Activated naive CD4-positive, alpha-beta T cell treated with Interleukin-2 at 50 U/mL for 16 hours (primary cell): ENCODE results near the gene SURF6.
"Not testable (repeated sequence)": the region's sequence is repeated elsewhere in the genome, so short reads cannot be mapped to it uniquely, and the experiment has no call there.

Experiments
- DNase-seq: peaks from one replicate; pipeline ENCODE4 v3.0.0-alpha.2; 2020

SURF6 gene

GRCh38 chr9:133322701-133323100 lies 13.3 kb downstream of the SURF6 start:
- no peak for DNase-seq

DNA sequence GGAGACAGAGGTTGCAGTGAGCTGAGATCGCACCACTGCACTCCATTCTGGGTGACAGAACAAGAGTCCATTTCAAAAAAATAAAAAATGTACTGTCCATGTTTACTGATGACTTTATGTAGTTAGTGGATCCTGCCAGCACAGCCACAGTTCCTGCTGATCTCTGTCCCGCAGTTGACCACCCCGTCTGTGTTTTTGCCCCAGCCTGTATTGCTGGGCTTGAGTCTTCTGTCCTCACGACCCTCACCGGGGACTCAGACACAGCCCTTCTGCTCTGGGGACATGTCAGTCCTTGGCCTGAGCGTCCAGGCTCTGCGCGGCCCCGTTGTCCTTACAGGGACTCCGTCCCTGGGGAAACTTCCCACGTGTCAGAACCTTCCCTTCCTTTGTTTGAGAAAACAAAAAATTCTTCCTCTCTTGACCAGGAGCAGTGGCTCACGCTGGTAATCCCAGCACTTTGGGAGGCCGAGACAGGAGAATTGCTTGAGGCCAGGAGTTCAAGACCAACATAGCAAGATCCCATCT lies 14.5 kb downstream of the SURF6 start:
- DNase-seq = no peak

DNA sequence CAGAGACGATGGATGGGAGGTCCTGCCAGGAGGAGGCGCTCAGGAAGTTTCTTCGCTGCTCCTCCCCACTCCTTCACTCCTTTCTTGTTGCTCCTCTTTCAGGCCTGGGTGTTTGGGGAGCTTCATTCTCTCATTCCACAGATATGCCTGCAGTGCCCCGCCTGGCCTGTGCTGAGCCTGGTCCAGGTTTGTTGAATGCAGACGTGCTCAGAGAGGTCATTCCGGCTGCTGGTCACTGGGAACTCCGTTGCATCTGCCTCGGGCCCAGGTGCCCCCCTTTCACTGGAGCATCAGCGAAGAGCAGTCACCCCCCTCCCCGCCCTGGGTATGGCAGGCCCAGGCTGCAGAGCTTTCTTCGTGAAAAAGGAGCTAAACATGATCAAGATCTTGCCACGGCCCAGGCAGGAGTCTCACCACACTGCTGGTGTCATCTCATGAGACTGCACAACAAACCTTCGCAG lies 15.5 kb downstream of the SURF6 start:
- no peak for DNase-seq

GRCh38 chr9:133317551-133317950 lies 18.4 kb downstream of the SURF6 start:
- DNase-seq = not testable (repeated sequence)

DNA sequence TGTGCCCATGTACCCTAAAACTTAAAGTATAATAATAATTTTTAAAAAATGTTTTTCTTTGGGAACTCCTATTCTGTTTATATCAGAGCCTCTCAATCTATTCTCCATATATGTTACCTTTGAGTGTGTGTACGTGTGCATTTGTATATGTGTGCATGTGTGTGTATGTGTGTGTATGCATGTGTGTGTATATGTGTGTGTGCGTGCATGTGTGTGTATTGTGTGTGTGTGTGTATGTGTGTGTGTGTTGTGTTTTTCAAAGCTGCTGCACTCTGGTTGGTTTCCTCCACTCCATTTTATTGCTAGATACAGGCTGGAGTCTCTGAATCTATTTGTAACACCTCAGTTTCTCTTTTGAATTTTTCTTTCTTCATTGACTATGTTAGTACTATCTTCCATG lies 20.0 kb downstream of the SURF6 start:
- DNase-seq = no peak

DNA sequence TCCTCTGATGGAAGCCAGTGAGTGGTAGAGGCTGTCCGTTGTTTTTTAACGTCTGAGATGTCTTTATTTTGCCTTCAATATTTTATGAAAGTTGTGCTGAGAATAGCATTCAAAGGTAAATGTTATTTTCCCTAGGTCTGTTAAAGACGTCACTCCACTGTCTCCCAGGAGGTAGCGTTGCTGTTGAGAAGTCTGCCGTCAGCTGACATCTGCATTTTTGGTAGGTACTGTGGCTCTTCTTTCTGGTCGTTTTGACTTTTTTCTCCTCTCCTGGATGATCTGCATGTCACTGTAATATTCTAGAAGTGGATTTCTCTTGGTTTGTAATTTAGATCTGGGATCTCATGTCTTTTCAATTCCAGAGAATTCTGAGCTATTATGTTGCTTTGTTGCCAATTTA lies 26.4 kb downstream of the SURF6 start:
- no peak for DNase-seq

DNA sequence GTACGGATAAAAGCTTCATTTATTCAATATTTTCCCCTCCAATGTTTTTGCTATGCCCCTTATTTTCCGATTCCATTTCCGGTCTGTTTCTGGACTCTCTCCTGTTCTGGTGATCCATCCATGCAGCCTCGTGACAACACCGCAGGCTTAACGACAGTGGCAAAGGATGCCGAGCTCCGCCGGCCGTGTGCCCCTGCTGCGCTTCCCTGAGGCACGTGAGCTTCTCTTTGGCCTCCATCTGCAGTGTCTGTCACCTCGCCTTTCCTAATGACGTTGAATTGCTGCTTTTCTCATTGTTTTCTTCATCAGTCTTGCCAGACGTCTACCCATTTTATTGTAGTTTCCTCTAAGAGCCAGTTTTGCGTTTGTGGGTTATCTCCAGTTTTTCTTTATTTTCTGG lies 28.7 kb downstream of the SURF6 start:
- no peak for DNase-seq

- DNase-seq = no peak
Measured at GRCh38 chr9:133306242-133307204, 29.5 kb downstream of the SURF6 start.

GRCh38 chr9:133305731-133306130 lies 30.3 kb downstream of the SURF6 start:
- no peak for DNase-seq

DNA sequence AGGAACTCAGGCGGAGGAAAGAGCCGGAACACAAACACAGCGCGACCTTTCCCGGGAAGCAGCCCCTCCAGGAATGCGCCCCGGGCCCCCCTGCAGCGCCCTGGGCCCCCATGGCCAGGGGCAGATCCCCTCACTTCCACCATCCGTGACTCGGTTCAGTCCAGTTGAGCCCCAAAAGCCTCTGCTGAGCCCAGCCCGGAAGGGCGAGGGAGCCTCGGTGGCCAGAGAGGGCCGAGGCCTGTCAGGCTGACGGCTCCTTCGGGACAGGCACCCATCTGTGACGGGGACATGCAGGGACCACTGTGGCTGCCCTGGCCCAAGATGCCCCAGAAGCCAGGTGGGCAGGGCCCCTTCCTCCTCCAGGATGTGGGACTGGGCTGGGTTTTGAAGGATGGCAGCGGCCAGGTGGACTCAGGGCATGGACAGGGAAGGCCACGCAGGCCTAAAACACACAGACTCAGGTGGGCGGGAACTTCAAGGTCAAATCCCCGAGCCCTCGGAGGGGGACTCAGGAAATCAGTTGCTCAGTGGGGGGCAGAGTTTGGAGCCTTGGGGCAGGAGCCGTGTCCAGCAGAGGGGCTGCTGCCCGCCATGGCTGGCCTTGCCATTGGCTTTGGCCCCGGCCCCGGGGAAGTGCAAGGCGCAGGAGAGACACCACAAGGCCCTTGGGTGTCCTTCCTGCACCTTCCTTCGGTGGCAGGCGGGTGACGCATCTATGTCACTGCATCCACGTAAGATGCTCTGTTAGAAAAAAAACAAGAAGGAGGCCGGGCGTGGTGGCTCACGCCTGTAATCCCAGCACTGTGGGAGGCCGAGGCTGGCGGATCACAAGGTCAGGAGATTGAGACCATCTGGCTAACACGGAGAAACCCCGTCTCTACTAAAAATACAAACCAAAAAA lies 31.3 kb downstream of the SURF6 start:
- no peak for DNase-seq

DNA sequence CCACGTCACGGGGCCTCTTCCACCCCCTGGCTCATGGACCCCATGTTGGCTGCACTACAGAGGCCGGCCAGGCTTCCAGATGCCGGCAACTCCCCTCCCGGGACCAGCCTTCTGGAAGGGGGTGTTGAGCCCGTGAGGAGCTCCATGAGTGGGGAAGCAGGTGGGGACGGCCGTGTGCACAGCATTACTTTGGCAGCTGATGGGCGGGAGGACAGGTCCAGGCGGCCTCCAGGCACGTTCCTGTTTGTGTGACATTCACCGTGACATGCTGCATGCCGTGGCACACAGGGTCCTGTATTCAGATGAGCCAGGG lies 31.9 kb downstream of the SURF6 start:
- no peak for DNase-seq

GRCh38 chr9:133303266-133304157 lies 32.5 kb downstream of the SURF6 start:
- DNase-seq = no peak

DNA sequence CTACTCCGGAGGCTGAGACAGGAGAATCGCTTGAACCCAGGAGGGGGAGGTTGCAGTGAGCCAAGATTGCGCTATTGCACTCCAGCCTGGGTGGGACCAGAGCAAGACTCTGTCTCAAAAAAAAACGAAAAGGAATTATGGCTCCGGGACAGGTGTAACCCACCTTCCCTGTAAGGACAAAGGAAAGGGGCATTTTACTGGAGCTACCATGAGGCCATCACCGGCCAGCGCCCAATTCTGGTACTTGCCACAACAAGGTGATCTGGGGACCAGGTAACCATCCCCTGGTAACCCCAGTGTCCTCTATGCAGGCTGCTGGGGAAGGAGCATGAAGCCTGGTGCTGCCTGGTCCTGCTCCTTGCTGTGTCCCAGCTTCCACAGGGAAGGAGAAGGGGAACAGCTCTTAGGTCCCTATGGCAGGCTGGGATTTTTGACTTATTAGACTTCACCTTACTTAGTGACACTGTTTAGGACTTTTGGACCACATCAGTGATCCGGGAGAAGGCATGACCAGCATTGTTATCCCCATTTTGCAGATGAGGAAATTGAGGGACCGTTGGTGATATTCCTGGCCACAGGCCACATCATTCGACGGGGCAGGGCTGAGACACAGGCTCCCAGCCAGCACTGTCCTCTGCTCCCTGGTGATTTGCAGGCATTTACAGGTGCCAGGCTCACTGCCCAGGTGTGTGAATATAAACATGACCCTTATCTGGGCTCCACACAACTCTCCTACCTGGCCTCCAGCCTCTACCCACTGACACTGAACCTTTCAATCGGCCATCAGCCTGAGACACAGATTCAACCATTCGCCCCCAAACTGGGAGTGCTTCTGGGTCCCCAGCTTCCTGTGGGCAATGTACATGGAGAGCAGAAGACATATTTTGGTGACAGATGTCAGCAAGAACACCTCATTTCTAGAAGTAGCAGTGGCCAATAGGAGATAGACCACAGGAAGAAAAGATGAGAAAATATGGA lies 34.4 kb downstream of the SURF6 start:
- no peak for DNase-seq

DNA sequence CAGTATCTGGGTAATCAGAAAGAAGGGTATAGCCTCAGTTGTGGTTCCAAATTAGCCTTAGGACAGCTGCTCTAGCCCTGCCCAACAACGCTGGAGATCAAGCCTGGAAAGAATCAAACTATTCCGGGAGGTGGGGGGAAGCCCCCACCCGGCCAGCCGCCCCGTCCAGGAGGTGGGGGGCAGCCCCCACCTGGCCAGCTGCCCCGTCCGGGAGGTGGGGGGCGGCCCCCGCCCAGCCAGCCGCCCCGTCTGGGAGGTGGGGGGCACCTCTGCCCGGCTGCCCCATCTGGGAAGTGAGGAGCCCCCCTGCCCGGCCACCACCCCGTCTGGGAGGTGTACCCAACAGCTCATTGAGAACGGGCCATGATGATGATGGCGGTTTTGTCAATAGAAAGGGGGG lies 36.0 kb downstream of the SURF6 start:
- DNase-seq = not testable (repeated sequence)

DNA sequence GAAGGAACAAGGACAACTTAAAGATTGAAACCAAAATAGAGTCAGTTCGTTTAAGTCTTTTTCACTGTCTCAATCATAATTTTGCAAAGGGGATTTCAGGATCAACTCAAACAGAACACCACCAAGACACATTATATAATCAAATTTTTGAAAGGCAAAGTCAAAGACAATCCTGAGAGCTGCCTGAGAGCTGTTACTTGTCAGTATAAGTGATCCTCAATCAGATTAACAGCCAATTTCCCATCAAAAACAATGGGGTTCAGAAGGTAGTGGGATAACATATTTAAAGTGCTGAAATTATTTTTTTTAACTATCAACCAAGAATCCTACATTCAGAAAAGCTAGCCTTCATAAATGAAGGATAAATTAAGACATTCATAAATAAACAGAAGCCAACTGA lies 41.7 kb downstream of the SURF6 start:
- DNase-seq = no peak

DNA sequence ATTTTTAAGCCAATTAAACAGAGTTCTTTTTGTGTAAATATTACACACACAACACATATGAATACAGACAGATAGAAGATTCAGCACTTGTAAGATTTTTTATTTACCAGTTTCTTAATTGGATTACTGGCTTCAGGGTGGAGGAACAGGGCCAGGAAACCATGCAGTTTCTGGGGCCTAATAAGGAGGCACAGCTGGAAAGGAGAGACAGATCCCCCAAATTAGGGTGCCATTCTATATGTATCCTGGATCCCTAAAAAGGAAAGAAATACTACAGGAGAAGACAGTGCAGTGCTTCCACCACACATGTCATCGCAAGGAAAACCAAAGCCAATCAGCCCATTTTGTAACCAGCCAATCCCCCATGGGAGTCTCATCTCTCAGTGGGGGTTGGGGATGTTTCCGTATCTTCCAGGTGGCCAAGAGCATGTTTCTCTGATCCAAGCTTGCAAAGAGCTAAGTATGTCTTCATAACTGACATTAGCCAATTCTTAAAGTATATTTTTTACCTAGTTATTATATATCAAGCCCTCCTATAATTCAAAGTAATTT lies 45.2 kb downstream of the SURF6 start:
- DNase-seq = no peak

DNA sequence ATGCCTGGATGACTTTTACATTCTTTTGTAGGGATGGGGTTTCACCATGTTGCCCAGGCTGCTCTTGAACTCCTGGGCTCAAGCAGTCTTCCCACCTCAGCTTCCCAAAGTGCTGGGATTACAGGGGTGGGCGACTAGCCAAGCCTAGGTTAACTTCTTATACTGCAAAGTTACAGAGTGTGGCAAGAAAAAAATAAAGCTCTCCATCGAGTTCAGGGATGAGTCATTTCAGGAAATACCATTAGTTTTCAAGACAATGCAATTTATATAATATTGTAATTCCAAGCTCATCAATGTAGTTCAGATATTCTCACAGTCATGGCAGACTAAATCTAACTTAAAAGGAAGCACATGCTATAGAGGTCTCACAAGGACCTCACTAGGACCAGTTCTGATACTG lies 49.5 kb downstream of the SURF6 start:
- no peak for DNase-seq

DNA sequence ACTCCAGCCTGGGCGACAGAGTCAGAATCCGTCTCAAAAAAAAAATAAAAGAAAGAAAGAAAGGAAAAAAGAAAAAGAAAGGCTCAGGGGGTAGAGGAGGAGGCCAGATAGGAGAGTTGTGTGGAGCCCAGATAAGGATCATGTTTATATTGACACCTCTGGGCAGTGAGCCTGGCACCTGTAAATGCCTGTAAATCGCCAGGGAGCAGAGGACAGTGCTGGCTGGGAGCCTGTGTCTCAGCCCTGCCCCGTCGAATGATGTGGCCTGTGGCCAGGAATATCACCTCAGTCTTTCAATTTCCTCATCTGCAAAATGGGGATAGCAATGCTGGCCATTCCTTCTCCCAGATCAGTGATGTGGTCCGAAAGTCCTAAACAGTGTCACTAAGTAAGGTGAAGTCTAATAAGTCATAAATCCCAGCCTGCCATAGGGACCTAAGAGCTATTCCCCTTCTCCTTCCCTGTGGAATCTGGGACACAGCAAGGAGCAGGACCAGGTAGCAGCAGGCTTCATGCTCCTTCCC lies 50.7 kb downstream of the SURF6 start:
- DNase-seq = no peak

DNA sequence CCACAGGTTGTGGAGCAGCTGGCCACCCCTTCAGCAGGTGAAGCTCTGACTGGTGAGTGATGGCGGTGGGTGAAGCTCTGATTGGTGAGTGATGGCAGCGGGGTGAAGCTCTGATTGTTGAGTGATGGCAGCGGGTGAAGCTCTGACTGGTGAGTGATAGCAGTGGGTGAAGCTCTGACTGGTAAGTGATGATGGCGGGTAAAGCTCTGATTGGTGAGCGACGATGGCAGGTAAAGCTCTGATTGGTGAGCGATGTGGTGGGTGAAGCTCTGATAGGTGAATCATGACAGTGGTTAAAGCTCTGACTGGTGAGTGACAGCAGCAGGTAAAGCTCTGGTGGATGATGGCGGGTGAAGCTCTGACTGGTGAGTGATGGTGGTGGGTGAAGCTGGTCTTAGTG lies 51.6 kb downstream of the SURF6 start:
- no peak for DNase-seq

- not testable (repeated sequence) for DNase-seq
Measured at GRCh38 chr9:133283255-133284032, 52.5 kb downstream of the SURF6 start.
